ENCODE results near the gene NSUN2.

DNA sequence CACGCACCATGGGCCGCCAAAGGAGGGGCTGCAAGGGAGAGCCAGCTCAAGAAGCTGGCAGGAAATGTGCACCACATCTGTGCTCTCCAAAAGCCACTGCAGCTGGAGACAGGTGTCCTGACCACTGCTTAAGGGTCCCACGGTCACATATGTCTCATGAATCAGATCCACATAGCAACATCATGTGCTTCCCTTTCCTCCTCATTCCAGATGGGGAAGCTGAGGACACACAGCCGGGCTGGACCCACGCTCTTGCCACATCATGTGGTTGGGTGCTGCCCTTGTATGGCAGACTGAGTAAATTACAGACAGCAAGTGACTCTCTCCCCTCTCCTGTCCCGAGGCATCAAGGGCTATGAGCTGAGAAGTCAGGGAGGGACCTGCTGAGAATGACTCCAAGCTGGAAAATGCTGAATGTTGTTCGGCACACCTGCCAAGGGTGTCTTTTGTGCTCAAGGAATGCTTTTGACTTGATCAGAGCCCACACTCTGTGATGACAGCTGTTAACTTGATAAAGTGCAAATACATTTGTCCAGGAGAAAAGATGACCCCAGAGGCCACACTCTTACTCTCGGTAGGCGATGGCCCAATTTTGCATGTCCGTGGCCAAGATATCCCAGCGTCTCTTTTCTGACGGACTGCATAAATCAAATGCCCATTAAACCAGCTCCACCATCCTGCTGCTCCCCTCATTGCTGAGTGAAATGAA is 58.2 kb downstream of the NSUN2 start:
- TF ChIP-seq, protein P1, sequence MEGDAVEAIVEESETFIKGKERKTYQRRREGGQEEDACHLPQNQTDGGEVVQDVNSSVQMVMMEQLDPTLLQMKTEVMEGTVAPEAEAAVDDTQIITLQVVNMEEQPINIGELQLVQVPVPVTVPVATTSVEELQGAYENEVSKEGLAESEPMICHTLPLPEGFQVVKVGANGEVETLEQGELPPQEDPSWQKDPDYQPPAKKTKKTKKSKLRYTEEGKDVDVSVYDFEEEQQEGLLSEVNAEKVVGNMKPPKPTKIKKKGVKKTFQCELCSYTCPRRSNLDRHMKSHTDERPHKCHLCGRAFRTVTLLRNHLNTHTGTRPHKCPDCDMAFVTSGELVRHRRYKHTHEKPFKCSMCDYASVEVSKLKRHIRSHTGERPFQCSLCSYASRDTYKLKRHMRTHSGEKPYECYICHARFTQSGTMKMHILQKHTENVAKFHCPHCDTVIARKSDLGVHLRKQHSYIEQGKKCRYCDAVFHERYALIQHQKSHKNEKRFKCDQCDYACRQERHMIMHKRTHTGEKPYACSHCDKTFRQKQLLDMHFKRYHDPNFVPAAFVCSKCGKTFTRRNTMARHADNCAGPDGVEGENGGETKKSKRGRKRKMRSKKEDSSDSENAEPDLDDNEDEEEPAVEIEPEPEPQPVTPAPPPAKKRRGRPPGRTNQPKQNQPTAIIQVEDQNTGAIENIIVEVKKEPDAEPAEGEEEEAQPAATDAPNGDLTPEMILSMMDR (conservative IDR thresholded peaks at IDR 0.05; ENCODE audit: low read depth in 2 of 2) = peak in 1 of 2 experiments; percentile 30; a peak in 2 of 4 replicates
- no peak for TF ChIP-seq STAT1 (IDR thresholded peaks at IDR 0.05; ENCODE audit: unreplicated experiment)
- TF ChIP-seq, protein P2, sequence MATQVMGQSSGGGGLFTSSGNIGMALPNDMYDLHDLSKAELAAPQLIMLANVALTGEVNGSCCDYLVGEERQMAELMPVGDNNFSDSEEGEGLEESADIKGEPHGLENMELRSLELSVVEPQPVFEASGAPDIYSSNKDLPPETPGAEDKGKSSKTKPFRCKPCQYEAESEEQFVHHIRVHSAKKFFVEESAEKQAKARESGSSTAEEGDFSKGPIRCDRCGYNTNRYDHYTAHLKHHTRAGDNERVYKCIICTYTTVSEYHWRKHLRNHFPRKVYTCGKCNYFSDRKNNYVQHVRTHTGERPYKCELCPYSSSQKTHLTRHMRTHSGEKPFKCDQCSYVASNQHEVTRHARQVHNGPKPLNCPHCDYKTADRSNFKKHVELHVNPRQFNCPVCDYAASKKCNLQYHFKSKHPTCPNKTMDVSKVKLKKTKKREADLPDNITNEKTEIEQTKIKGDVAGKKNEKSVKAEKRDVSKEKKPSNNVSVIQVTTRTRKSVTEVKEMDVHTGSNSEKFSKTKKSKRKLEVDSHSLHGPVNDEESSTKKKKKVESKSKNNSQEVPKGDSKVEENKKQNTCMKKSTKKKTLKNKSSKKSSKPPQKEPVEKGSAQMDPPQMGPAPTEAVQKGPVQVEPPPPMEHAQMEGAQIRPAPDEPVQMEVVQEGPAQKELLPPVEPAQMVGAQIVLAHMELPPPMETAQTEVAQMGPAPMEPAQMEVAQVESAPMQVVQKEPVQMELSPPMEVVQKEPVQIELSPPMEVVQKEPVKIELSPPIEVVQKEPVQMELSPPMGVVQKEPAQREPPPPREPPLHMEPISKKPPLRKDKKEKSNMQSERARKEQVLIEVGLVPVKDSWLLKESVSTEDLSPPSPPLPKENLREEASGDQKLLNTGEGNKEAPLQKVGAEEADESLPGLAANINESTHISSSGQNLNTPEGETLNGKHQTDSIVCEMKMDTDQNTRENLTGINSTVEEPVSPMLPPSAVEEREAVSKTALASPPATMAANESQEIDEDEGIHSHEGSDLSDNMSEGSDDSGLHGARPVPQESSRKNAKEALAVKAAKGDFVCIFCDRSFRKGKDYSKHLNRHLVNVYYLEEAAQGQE (IDR thresholded peaks at IDR 0.05; ENCODE audit: unreplicated experiment) = no peak
- TF ChIP-seq POLR2AphosphoS5 (IDR thresholded peaks at IDR 0.05; ENCODE audit: low read depth) = no peak
- TF ChIP-seq EZH2 (IDR thresholded peaks at IDR 0.05; ENCODE audit: low read depth, unreplicated experiment) = no peak
- no peak for TF ChIP-seq EZH2phosphoT487 (IDR thresholded peaks at IDR 0.05; ENCODE audit: unreplicated experiment)
- TF ChIP-seq NANOG (IDR thresholded peaks at IDR 0.05; ENCODE audit: borderline replicate concordance) = no peak
- TF ChIP-seq, protein P3, sequence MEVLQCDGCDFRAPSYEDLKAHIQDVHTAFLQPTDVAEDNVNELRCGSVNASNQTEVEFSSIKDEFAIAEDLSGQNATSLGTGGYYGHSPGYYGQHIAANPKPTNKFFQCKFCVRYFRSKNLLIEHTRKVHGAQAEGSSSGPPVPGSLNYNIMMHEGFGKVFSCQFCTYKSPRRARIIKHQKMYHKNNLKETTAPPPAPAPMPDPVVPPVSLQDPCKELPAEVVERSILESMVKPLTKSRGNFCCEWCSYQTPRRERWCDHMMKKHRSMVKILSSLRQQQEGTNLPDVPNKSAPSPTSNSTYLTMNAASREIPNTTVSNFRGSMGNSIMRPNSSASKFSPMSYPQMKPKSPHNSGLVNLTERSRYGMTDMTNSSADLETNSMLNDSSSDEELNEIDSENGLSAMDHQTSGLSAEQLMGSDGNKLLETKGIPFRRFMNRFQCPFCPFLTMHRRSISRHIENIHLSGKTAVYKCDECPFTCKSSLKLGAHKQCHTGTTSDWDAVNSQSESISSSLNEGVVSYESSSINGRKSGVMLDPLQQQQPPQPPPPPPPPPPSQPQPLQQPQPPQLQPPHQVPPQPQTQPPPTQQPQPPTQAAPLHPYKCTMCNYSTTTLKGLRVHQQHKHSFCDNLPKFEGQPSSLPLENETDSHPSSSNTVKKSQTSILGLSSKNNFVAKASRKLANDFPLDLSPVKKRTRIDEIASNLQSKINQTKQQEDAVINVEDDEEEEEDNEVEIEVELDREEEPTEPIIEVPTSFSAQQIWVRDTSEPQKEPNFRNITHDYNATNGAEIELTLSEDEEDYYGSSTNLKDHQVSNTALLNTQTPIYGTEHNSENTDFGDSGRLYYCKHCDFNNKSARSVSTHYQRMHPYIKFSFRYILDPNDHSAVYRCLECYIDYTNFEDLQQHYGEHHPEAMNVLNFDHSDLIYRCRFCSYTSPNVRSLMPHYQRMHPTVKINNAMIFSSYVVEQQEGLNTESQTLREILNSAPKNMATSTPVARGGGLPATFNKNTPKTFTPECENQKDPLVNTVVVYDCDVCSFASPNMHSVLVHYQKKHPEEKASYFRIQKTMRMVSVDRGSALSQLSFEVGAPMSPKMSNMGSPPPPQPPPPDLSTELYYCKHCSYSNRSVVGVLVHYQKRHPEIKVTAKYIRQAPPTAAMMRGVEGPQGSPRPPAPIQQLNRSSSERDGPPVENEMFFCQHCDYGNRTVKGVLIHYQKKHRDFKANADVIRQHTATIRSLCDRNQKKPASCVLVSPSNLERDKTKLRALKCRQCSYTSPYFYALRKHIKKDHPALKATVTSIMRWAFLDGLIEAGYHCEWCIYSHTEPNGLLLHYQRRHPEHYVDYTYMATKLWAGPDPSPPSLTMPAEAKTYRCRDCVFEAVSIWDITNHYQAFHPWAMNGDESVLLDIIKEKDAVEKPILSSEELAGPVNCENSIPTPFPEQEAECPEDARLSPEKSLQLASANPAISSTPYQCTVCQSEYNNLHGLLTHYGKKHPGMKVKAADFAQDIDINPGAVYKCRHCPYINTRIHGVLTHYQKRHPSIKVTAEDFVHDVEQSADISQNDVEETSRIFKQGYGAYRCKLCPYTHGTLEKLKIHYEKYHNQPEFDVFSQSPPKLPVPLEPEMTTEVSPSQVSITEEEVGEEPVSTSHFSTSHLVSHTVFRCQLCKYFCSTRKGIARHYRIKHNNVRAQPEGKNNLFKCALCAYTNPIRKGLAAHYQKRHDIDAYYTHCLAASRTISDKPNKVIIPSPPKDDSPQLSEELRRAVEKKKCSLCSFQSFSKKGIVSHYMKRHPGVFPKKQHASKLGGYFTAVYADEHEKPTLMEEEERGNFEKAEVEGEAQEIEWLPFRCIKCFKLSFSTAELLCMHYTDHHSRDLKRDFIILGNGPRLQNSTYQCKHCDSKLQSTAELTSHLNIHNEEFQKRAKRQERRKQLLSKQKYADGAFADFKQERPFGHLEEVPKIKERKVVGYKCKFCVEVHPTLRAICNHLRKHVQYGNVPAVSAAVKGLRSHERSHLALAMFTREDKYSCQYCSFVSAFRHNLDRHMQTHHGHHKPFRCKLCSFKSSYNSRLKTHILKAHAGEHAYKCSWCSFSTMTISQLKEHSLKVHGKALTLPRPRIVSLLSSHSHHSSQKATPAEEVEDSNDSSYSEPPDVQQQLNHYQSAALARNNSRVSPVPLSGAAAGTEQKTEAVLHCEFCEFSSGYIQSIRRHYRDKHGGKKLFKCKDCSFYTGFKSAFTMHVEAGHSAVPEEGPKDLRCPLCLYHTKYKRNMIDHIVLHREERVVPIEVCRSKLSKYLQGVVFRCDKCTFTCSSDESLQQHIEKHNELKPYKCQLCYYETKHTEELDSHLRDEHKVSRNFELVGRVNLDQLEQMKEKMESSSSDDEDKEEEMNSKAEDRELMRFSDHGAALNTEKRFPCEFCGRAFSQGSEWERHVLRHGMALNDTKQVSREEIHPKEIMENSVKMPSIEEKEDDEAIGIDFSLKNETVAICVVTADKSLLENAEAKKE (CRISPR knock-in tag; IDR thresholded peaks at IDR 0.05) = no peak
- TF ChIP-seq JUNB (IDR thresholded peaks at IDR 0.05; ENCODE audit: unreplicated experiment) = no peak
- no peak for TF ChIP-seq ZNF331 (CRISPR knock-in tag; IDR thresholded peaks at IDR 0.05; ENCODE audit: low read depth)
